Adrenal gland (tissue), 12 donors: ENCODE data around the gene PRSS16. TPM values are rescaled to one million over a fixed set of nuclear protein-coding genes. Genes with fewer than 3 reads are reported as not detected.

Experiments
- DNase-seq, 7 donors: peaks; one replicate each; pipeline ENCODE4 v3.0.0-alpha.2; 2019 to 2020
- H3K27ac ChIP-seq, 5 donors: fragments of 200-600 bp; sonication (generic) in 4 of 5; 1 replicate in 3 of 5; 2 replicates in 2 of 5; pipeline versions ENCODE4 v1.5.1 to v1.8.0; 2016 to 2020; ENCODE audit warnings: mild to moderate bottlenecking in 1 of 5
- H3K27me3 ChIP-seq: fragments of 200-600 bp; 2 replicates; pipeline ENCODE4 v1.8.0; 2021
- H3K36me3 ChIP-seq, 2 donors: fragments of 200-600 bp; replicated peaks in 1 of 2; 1 replicate in 1 of 2; 2 replicates in 1 of 2; pipeline versions ENCODE4 v1.5.1 to v1.8.0; 2018 to 2022
- H3K4me1 ChIP-seq, 2 donors: fragments of 200-600 bp; replicated peaks in 1 of 2; 1 replicate in 1 of 2; 2 replicates in 1 of 2; pipeline versions ENCODE4 v1.5.1 to v1.8.0; 2018 to 2021
- H3K4me3 ChIP-seq, 4 donors: fragments of 200-600 bp; sonication (generic) in 3 of 4; one replicate each; pipeline ENCODE4 v1.5.1; 2016 to 2018
- H3K9me3 ChIP-seq, 3 donors: fragments of 200-600 bp; sonication (generic) in 1 of 3; replicated peaks in 1 of 3; 1 replicate in 2 of 3; 2 replicates in 1 of 3; pipeline versions ENCODE4 v1.5.1 to v1.8.0; 2016 to 2021
- CTCF ChIP-seq, 6 experiments: fragments of 450-650 bp in 4 of 6; fragments of 200-600 bp in 2 of 6; sonication (generic) in 1 of 6; IDR thresholded peaks; 1 replicate in 5 of 6; 2 replicates in 1 of 6; pipeline versions ENCODE4 v1.5.1 to v1.8.0; 2016 to 2021; ENCODE audit warnings: antibody characterized with exemption in 6 of 6, mild to moderate bottlenecking in 2 of 6, moderate library complexity in 1 of 6
- POLR2A ChIP-seq, 2 donors: fragments of 450-650 bp; IDR thresholded peaks; one replicate each; pipeline ENCODE4 v1.6.1; 2017; ENCODE audit warnings: antibody characterized with exemption in 2 of 2, mild to moderate bottlenecking in 2 of 2, moderate library complexity in 1 of 2
- WGBS, 4 donors: extraction: QIAGEN DNeasy Blood & Tissue Kit in 2 of 4; methylation state at CpG; one replicate each; pipeline versions ENCODE4 v1.1.5 to v1.1.7; 2013 to 2017; 5-methylcytosine and 5-hydroxymethylcytosine counted together
- intact Hi-C, 2 donors: fragments of 100-400 bp; cut with DNase I; formaldehyde crosslinking; loops; one replicate each; pipeline versions ENCODE4 v1.14.1 to v1.15.0; 2022 to 2023
- polyA plus RNA-seq, 3 donors: library from polyadenylated mRNA; stranded (reverse); fragments of 200-250 nt in 2 of 3; fragments of 350-450 nt in 1 of 3; fragmentation: Illumina TruSeq in 1 of 3; extraction: RNeasy Lipid Tissue Mini Kit (QIAGEN cat#74804) in 1 of 3; gene quantifications; one replicate each; pipeline ENCODE4 v1.2.3, GENCODE V29; 2013 to 2014
- total RNA-seq, 9 donors: library from RNA; depleted of rRNA in 4 of 9; stranded (reverse); fragments of >200 nt in 4 of 9; fragments of 120-200 nt in 1 of 9; fragmentation: NEBNext Ultra II Directional in 1 of 9; extraction: Animal tissue kit (Norgen Biotek cat#: 25700) in 1 of 9; gene quantifications; one replicate each; pipeline versions ENCODE4 v1.1.0 to v1.2.4, GENCODE V29; 2013 to 2023
- donor health status: healthy with polysubstance abuse.
- donor health status: Bipolar disorder and iron deficiency.
- donor health status: DM: yes; HTN: yes; CAD: no.
- donor health status: DM: no; HTN: no; CAD: no.
- donor health status: DM: no; HTN: no; CAD: no.
- donor health status: DM: yes; HTN: yes; CAD: no.

Gene PRSS16
- total and polyA plus RNA-seq, 12 donors = 0.44 to 3.5 (median 1.2) TPM; not detected in 2

GRCh38 chr6:27303613-27304272 lies 56.2 kb downstream of the PRSS16 start:
- no peaks in the 10 kb centered on the region for H3K9me3 ChIP-seq
- intact Hi-C loops = no loop called here
- no peak overlapping the region for H3K4me3 ChIP-seq
- H3K27me3 ChIP-seq = peaks cover 40% of the 10 kb centered on the region
- no peak for DNase-seq
- WGBS, 4 donors = 38 to 43% (median 41%) methylated on average over 16 of the region's 16 CpGs
- H3K4me1 ChIP-seq = no peaks in the 10 kb centered on the region
- no peak for TF ChIP-seq POLR2A (IDR thresholded peaks at IDR 0.05)
- no peak for TF ChIP-seq CTCF (IDR thresholded peaks at IDR 0.05)
- H3K36me3 ChIP-seq = no peaks in the 10 kb centered on the region
- H3K27ac ChIP-seq = no peak overlapping the region

Other genes starting within 250 kb of the PRSS16 start
- not detected for gene POM121L2, start 64.6 kb downstream of the PRSS16 start, total RNA-seq
- gene POM121L2, start 64.6 kb downstream of the PRSS16 start, polyA plus RNA-seq = under 1 TPM in 1 of 3 donors, not detected in 2; 0.03 TPM
- gene ZNF391, start 141.1 kb downstream of the PRSS16 start, total RNA-seq = 1 to 10 TPM; 2.2 to 8.9 (median 3.7) TPM
- gene ZNF391, start 141.1 kb downstream of the PRSS16 start, polyA plus RNA-seq = 1 to 10 TPM; 1.0 to 5.5 (median 1.9) TPM
- 1 to 10 TPM; 3.1 to 8.3 (median 4.9) TPM for gene ZNF184, start 225.4 kb downstream of the PRSS16 start, total RNA-seq
- gene ZNF184, start 225.4 kb downstream of the PRSS16 start, polyA plus RNA-seq = 1 to 10 TPM; 1.3 to 6.0 (median 1.6) TPM